Measurements from ENCODE around the gene TMEM74B. TPM values are rescaled to one million over a fixed set of nuclear protein-coding genes. Genes with fewer than 3 reads are reported as not detected.
"Not testable (repeated sequence)": the region's sequence is repeated elsewhere in the genome, so short reads cannot be mapped to it uniquely, and the experiment has no call there.

The TMEM74B gene
- total RNA-seq, 1 experiment from 2014 or later: not detected

DNA sequence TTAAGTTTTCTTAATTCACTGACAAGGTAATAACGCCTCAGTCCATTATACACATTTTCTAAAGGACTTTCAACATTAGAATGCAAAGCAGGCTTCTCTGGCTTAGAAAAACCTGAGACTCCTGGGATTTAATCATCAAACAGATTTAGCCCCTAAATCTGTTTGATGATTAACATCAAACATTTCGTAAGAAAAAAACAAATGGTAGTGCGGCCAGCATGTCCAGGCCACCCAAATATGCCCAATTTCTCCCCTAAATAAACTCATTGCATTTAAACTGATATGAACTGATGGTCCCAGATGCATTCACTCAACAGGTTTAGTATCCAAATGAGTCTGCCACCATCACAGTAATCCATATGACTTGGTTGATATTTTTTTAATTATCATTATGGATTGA lies 6.2 kb downstream of the TMEM74B start:
- no peak for DNase-seq (ENCODE audit: low read depth)

DNA sequence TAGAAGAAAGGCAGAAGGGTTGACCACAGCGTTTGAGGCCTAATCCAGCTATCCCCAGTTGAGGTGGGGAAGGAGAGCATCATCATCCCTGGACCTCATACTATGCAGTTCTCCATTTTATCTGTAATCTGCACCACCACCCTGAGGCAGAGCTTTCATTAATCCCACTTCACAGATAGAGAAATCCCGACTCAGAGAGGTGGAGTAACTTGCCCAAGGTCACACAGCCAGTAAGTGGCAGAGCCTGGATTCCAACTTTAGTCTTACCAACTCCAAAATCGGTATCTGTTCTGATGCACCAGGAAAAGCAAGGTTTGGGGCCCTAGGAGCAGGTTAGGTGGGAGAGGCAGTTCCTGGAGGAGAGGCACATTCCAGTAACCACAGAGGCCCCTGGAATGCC lies 6.7 kb downstream of the TMEM74B start:
- DNase-seq (ENCODE audit: low read depth): no peak

DNA sequence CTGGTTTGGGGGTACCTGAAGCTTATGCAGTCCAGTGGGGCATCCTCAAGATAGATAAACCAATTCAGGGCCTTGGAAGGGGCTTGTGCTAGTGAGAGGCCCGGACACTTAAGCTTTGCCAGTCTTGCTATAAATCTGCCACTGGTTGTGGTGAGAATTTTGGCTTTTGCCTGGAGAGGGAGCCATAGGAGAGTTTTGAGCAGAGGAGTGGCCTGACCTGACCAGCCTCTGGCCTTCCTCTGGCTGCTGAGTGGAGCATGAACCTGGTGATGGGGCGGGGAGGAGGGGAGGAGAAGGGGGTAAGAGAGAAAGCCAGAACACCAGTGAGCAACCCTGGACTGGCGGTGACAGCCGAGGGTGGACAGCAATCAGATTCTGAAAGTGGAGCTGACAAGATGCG lies 7.1 kb downstream of the TMEM74B start:
- no peak for DNase-seq (ENCODE audit: low read depth)

GRCh38 chr20:1174787-1175186 lies 10.0 kb downstream of the TMEM74B start:
- no peak for DNase-seq (ENCODE audit: low read depth)

- DNase-seq (ENCODE audit: low read depth): no peak
These were observed 11.1 kb downstream of the TMEM74B start for GRCh38 chr20:1173698-1174097.

DNA sequence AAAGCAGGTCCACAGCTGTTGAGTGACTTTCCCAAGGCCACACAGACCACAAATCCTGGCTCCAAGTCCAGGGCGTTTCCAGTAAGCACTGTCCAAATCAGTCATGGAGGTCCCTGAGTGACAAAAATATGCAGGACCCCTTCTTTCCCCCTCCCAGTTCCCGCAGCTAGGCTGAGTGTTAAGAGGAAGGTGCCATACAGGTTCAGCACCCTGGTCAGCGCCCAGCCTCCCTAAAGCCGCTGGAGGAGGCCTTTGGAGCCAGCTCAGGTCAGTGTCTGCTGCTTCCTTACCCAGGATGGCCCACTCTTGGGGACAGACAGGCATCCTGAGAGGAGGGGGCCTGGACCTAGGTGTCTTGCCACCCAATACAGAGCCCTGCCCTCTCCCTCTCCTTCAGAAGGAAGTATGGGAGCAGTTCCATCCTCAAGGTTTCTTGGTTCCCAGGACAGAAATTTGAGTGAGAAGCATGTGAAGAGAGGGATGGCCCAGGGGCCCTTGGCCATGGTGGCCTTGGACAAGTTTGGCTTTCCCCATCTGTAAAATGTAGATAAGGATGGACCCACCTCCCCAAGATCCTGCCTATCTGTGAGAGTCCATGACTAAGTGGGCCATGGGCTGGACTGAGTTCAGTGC lies 13.2 kb downstream of the TMEM74B start:
- DNase-seq (ENCODE audit: low read depth): peak; percentile 49

- no peak for DNase-seq (ENCODE audit: low read depth)
These were observed 15.6 kb downstream of the TMEM74B start for GRCh38 chr20:1169224-1169623.

DNA sequence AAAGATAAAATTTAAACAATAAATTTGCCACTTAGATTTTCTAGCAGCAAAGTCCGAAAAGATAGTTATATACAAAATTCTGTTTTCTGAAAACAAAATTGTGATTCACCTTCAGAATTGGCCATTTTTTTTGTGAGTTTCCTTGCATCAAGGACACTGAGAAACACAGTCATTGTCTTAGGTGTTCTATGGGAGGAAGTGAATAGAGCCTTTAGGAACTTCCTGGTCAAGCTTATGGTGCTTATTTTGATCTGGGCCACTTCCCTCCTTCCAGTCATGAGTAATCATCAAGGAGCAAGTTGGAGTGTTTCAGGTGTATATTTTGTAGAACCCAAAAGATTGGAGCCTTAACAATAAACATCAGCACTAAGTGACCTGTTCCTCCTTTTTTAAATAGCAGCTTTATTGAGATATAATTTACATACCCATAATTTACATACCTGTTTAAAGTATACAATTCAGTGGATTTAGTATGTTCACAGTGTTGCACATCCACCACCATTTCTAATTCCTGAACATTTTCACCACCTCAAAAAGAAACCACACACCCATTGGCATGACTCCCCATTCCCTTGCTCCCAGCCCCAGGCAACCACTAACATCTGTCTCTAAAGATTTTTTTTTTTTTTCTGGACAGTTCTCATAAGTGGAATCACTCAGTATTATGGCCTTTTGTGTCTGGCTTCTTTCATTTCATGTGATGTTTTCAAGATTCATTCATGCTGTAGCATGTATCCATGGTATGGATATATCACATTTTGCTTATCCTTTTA lies 17.6 kb downstream of the TMEM74B start:
- DNase-seq (ENCODE audit: low read depth): peak; percentile 75

DNA sequence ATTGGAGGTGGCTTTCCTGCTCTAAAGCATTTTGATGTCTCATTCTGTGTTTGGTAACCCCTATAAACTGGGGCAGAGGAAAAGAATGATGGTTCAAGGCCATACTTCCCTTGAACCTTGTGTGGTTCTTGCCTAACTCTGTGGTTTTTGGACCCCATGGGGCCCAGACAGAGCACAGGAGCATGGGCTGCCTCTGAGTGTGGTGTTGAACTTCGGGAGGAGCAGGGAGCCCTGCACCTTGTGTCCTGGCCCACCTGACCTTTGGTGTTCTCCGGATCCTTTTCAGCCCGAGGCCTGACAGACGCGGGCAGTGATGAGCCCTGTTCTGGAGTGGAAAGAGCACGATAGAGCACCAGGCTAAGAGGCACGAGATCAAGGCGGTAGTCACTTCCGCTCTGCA lies 18.8 kb downstream of the TMEM74B start:
- DNase-seq (ENCODE audit: low read depth): no peak

- DNase-seq (ENCODE audit: low read depth): no peak
These were observed 19.3 kb downstream of the TMEM74B start for GRCh38 chr20:1165521-1165920.

DNA sequence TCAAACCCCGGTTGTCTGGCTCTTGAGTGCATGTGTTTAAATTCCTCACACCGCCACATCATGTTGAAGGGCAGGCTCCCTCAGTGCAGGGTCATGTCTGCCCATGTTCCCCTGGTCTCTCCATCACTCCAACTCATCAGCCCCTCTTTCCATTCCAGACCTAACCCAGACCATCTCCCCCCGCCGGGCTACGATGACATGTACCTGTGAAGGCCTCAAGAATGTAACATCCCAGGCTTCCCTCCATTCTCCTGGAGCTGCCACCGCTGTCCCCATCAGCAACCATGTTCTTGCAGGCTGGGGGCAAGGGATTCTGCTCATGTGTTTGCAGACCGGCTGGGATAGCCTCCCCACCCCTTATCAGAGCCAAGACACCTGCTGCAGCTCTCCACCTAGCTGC lies 19.9 kb downstream of the TMEM74B start:
- no peak for DNase-seq (ENCODE audit: low read depth)

- DNase-seq (ENCODE audit: low read depth): no peak
These were observed 21.1 kb downstream of the TMEM74B start for GRCh38 chr20:1163653-1164052.

DNA sequence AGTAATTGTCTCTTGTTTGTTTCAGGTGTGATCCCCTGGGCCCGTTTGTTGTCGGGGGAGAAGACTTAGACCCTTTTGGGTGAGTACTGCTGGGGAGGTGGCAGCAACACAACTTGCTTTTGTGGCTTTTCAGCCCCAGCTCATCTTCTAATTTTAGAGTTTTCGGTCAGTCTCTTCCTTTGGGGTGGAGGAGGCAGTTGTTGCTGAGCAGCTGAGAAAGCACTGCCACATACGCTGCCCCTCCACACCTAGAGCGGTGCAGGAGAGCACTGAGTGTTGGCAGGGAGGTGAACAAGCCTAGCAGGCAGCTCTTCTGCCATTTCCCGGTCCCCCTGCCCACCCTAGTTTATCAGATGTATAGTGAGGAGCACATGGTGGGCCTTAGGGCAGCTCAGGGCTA lies 21.7 kb downstream of the TMEM74B start:
- DNase-seq (ENCODE audit: low read depth): no peak

GRCh38 chr20:1160991-1161390 lies 23.8 kb downstream of the TMEM74B start:
- no peak for DNase-seq (ENCODE audit: low read depth)

- no peak for DNase-seq (ENCODE audit: low read depth)
These were observed 24.3 kb downstream of the TMEM74B start for GRCh38 chr20:1160496-1160895.

GRCh38 chr20:1155342-1155741 lies 29.4 kb downstream of the TMEM74B start:
- DNase-seq (ENCODE audit: low read depth): no peak

DNA sequence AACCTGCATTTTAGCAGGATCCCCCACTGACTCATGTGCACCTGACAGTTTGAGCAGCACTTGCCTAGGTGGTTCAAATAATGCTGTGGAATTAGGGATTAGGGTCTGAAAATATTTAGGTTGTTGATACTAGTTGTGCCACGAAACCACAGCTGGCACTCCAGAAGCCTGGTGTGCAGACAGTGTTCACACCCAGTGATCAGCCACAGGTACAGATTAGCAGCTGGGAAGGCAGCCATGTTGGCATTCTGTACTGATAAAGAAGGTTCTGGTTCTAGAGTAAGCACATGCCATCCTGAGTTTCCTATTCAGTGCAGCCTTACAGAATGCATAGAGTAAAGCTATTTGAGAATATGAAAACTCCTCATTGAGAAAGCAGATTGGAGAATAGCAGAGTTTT lies 30.1 kb downstream of the TMEM74B start:
- no peak for DNase-seq (ENCODE audit: low read depth)

GRCh38 chr20:1154226-1154625 lies 30.6 kb downstream of the TMEM74B start:
- DNase-seq (ENCODE audit: low read depth): no peak

DNA sequence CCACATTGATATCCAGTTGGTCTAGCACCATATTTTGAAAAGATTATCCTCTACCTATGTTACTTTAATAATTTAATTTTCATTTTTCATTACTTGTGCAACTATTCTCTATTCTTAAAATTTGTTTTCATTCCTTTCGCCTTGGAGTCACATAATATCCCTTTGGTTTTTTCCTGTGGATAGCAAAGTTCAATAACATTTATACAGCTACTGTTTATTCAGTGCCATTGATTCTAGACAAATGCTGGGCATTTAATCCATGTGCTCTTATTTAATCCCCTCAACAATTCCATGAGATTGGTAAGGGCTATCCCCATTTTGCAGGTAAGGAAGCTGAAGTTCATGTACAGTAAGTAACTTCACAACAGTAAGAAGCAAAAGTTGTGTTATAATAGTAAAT lies 33.8 kb downstream of the TMEM74B start:
- DNase-seq (ENCODE audit: low read depth): no peak

DNA sequence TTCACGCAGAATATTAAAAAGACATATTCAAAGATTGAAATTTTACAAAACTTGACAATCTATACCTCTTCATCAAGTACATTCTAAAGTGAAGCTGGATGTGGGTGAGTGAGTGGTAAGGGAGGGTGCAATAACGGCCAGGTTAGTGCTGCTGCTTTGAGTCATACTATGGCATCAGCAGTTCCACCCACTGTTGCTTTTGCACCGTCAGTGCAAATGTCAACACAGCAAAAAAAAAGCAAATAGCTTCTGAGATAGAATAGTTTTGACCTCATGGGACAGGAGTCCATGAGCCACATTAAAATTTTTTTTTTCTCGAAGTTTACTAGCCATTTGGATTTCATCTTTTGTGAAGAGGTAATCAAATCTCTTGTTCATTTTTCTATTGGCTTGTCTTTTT lies 34.6 kb downstream of the TMEM74B start:
- no peak for DNase-seq (ENCODE audit: low read depth)

DNA sequence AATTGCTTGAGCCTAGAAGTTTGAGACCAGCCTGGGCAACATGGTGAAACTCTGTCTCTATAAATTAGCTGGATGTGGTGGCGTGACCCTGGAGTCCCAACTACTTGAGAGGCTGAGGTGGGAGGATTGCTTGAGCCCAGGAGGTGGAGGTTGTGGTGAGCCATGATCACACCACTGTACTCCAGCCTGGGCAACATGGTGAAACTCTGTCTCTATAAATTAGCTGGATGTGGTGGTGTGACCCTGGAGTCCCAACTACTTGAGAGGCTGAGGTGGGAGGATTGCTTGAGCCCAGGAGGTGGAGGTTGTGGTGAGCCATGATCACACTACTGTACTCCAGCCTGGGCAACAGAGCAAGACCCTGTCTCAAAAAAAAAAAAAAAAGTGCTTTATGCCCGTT lies 35.0 kb downstream of the TMEM74B start:
- DNase-seq (ENCODE audit: low read depth): not testable (repeated sequence)

DNA sequence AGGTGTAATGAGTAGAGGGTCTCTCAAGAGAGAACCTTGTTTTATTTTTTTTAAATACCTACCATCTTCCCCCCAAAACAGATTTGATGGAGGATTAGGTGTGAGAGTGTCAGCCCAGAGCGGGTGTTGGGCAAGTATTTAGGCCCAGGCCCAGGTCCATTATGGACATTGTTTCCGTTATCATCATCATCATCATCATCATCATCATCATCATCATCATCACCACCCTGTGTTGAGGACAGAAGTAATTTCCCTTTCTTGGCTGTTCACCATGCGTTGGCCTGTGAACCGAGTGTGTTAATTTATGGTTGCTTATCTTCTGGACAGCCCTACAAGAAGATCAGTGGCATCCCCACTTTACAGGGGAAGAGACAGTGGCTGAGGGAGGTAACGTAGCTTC lies 37.8 kb downstream of the TMEM74B start:
- no peak for DNase-seq (ENCODE audit: low read depth)

DNA sequence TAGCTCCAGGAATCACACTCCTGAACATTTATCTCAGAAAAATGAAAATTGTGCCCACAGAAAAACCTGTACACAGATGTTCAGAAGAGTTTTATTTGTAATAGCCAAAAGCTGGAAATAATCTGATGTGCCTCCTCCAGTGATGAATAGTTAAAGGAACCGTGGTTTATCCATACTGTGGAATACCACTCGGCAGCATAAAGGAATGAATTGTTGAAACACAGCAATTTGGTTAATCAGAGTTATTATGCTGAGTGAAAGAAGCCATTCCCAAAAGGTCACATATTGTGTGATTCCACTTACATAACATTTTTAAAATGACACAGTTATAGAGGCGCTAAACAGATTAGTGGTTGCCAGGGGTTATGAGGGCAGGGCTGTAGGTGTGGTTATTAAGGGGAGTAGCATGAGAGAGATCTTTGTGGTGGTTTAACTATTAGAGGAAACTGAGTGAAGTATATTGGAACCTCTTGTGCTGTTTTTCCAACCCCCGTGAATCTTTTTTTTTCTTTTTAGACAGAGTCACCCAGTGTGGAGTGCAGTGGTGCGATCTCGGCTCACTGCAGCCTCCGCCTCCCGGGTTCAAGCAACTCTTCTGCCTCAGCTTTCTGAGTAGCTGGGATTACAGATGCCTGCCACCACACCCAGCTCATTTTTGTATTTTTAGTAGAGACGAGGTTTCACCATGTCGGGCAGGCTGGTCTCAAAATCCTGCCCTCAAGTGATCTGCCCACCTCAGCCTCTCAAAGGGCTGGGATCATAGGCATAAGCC lies 40.2 kb downstream of the TMEM74B start:
- DNase-seq (ENCODE audit: low read depth): no peak
